Ectodermal cell (in vitro differentiated cells): ENCODE data around the gene LETM1.

Experiments
- H3K27ac ChIP-seq: 2 replicates; pipeline ENCODE4 v1.7.0; 2013; ENCODE audit warnings: mild to moderate bottlenecking, low read depth, low read length; ENCODE audit not compliant: insufficient read depth, poor library complexity, severe bottlenecking
- H3K27me3 ChIP-seq: 2 replicates; pipeline ENCODE4 v1.7.0; 2013; ENCODE audit warnings: mild to moderate bottlenecking, low read length; ENCODE audit not compliant: insufficient read depth, control insufficient read depth, poor library complexity, severe bottlenecking
- H3K36me3 ChIP-seq: one replicate; pipeline ENCODE4 v1.7.0; 2013; ENCODE audit warnings: low read length; ENCODE audit not compliant: control insufficient read depth, insufficient read depth
- H3K4me1 ChIP-seq: one replicate; pipeline ENCODE4 v1.7.0; 2013; ENCODE audit warnings: low read length; ENCODE audit not compliant: control insufficient read depth, insufficient read depth
- H3K4me3 ChIP-seq: 2 replicates; pipeline ENCODE4 v1.7.0; 2013; ENCODE audit warnings: low read depth, low read length, control low read depth; ENCODE audit not compliant: insufficient read depth
- H3K9me3 ChIP-seq: 2 replicates; pipeline ENCODE4 v1.7.0; 2013; ENCODE audit warnings: mild to moderate bottlenecking, low read length, moderate library complexity; ENCODE audit not compliant: control insufficient read depth
- WGBS, 2 experiments: methylation state at CpG; one replicate each; pipeline ENCODE4 v1.1.7; 2013; ENCODE audit warnings: missing lambda C conversion rate in 2 of 2; 5-methylcytosine and 5-hydroxymethylcytosine counted together

LETM1 gene

GRCh38 chr4:1896658-1896991 lies 40.7 kb upstream of the LETM1 start:
- 93 to 95% methylated on average over 6 of the region's 6 CpGs for WGBS, 2 experiments
- Histone ChIP-seq H3K4me3 (no peak overlapping the region), H3K4me1 (peaks cover 6% of the 10 kb centered on the region), H3K9me3 (no peaks in the 10 kb centered on the region), H3K27me3 (no peaks in the 10 kb centered on the region), H3K36me3 (peaks cover 11% of the 10 kb centered on the region), H3K27ac (no peak overlapping the region)

- 93 to 94% methylated on average over 8 of the region's 8 CpGs for WGBS, 2 experiments
- H3K4me3 ChIP-seq = no peak overlapping the region
- no peaks in the 10 kb centered on the region for H3K27me3 ChIP-seq
- no peak overlapping the region for H3K27ac ChIP-seq
- H3K9me3 ChIP-seq = no peaks in the 10 kb centered on the region
- peaks cover 6% of the 10 kb centered on the region for H3K36me3 ChIP-seq
- H3K4me1 ChIP-seq = peaks cover 6% of the 10 kb centered on the region
Observed at GRCh38 chr4:1895971-1896657, 40.2 kb upstream of the LETM1 start.

GRCh38 chr4:1890979-1891570 lies 35.1 kb upstream of the LETM1 start:
- Histone ChIP-seq H3K9me3 (no peaks in the 10 kb centered on the region), H3K27me3 (no peaks in the 10 kb centered on the region), H3K27ac (no peak overlapping the region), H3K36me3 (peaks cover 3% of the 10 kb centered on the region), H3K4me3 (no peak overlapping the region), H3K4me1 (no peaks in the 10 kb centered on the region)
- WGBS, 2 experiments = 96 to 97% methylated on average over 11 of the region's 11 CpGs

DNA sequence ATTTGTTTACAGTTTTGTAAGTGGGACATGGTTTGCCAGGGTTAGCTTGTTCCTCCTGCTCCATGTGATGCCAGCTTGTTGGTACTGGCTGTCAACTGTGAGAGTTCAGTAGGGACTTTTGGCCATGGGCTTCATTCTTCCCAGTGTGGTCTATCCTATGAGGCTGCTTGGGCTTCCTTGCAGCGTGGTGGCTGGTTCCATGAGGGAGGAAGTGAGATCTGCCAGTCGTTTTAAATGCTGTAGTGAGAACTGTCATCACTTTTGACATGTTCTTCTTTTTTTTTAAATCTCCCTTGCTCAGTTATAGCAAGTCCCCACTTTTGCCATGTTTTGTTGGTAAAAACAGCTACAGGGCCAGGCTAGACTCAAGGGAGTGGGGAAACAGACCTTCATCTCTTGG lies 31.1 kb upstream of the LETM1 start:
- Histone ChIP-seq H3K36me3 (no peaks in the 10 kb centered on the region), H3K27me3 (no peaks in the 10 kb centered on the region), H3K4me3 (no peak overlapping the region), H3K27ac (no peak overlapping the region), H3K9me3 (no peaks in the 10 kb centered on the region), H3K4me1 (no peaks in the 10 kb centered on the region)
- WGBS, 2 experiments = 89 to 90% methylated on average over 2 of the region's 2 CpGs

- H3K36me3 ChIP-seq = no peaks in the 10 kb centered on the region
- WGBS, 2 experiments = 92 to 95% methylated on average over 2 of the region's 2 CpGs
Observed at GRCh38 chr4:1885414-1885813, 29.5 kb upstream of the LETM1 start.

GRCh38 chr4:1883583-1883982 lies 27.6 kb upstream of the LETM1 start:
- peaks cover 7% of the 10 kb centered on the region for H3K4me1 ChIP-seq
- H3K9me3 ChIP-seq = no peaks in the 10 kb centered on the region
- 93 to 96% methylated on average over 8 of the region's 8 CpGs for WGBS, 2 experiments
- H3K27me3 ChIP-seq = no peaks in the 10 kb centered on the region
- no peak overlapping the region for H3K4me3 ChIP-seq
- no peaks in the 10 kb centered on the region for H3K36me3 ChIP-seq
- H3K27ac ChIP-seq = no peak overlapping the region

More at GRCh38 chr4:1885414-1885813, 29.5 kb upstream of the LETM1 start:
- no peaks in the 10 kb centered on the region for H3K27me3 ChIP-seq
- no peak overlapping the region for H3K4me3 ChIP-seq
- H3K4me1 ChIP-seq = no peaks in the 10 kb centered on the region
- no peak overlapping the region for H3K27ac ChIP-seq
- H3K9me3 ChIP-seq = no peaks in the 10 kb centered on the region

DNA sequence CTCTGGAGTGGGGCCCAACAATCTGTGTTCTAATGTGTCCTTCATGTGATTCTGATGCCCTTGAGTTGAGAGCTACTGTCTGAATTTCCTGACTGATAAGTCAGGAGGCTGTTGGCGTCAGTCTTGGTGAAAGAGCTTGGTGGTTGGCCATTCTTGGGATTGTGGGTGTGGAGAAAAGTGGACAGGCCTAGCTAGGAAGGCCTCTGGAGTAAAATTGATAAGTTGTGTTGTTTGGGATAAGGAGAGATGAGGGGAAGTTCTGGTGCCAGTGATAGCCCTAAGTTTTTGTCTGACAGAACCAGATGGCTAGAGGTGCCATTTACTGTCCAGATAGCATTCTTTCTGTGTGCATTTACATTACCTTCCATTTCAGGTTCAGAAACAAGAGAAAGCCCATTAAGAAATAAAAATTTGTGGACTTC lies 26.9 kb upstream of the LETM1 start:
- Histone ChIP-seq H3K27me3 (no peaks in the 10 kb centered on the region), H3K27ac (no peak overlapping the region), H3K4me3 (no peak overlapping the region), H3K36me3 (no peaks in the 10 kb centered on the region), H3K9me3 (no peaks in the 10 kb centered on the region), H3K4me1 (peaks cover 7% of the 10 kb centered on the region)
- 98 to 100% methylated on average over 1 of the region's 1 CpG for WGBS, 2 experiments

DNA sequence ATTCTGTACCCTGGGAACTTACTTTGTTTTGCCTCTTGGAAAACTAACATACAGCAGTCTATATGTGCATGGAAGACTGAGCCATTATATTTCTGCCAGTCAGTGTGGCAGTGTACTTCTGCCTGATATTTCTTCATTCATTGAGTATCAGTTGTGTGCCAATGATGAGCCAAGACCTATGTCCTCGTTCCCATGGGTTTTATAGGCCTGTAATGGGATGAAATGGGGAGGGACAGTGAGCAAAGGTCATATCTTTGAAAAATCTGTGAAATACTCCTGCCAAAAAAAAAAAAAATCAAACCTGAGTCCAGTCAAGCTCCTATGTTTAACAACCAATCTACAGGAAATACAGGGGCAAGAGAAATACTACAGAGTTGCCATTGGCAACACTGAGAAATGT lies 24.4 kb upstream of the LETM1 start:
- Histone ChIP-seq H3K36me3 (no peaks in the 10 kb centered on the region), H3K27me3 (no peaks in the 10 kb centered on the region), H3K9me3 (no peaks in the 10 kb centered on the region), H3K27ac (no peak overlapping the region), H3K4me3 (no peak overlapping the region), H3K4me1 (peaks cover 7% of the 10 kb centered on the region)
- WGBS, 2 experiments = 80 to 100% methylated on average over 1 of the region's 1 CpG

GRCh38 chr4:1879485-1879884 lies 23.5 kb upstream of the LETM1 start:
- 94 to 97% methylated on average over 4 of the region's 4 CpGs for WGBS, 2 experiments
- no peaks in the 10 kb centered on the region for H3K36me3 ChIP-seq
- H3K27me3 ChIP-seq = no peaks in the 10 kb centered on the region
- H3K9me3 ChIP-seq = no peaks in the 10 kb centered on the region
- no peak overlapping the region for H3K4me3 ChIP-seq
- H3K4me1 ChIP-seq = peaks cover 7% of the 10 kb centered on the region
- peak overlapping the region; percentile 26 for H3K27ac ChIP-seq

- no peak overlapping the region for H3K4me3 ChIP-seq
- H3K27me3 ChIP-seq = peaks cover 6% of the 10 kb centered on the region
- 93 to 95% methylated on average over 3 of the region's 3 CpGs for WGBS, 2 experiments
- no peak overlapping the region for H3K27ac ChIP-seq
- H3K36me3 ChIP-seq = no peaks in the 10 kb centered on the region
- H3K4me1 ChIP-seq = peaks cover 13% of the 10 kb centered on the region
- no peaks in the 10 kb centered on the region for H3K9me3 ChIP-seq
Observed at GRCh38 chr4:1874201-1874600, 18.2 kb upstream of the LETM1 start.
